ENCODE results near the gene TFF1. TPM values are rescaled to one million over a fixed set of nuclear protein-coding genes. Genes with fewer than 3 reads are reported as not detected.

TFF1 gene
- total RNA-seq, 2 donors from 2014 or later: not detected

DNA sequence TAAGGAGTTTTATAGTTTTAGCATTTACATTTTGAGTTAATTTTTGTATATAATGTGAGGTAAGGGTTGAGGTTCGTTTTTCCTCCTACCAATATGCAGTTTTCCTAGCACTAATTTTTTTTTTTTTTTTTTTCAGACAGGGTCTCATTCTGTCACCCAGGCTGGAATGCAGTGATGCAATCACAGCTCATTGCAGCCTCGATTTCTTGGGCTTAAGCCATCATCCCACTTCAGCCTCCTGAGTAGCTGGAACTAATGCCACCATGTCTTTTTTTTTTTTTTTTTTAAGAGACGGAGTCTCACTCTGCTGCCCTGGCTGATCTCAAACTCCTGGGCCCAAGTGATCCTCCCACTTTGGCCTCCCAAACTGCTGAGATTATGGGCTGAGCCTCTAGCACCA, 34.8 kb upstream of the TFF1 start:
- intact Hi-C loops (cut with DNase I): no loop called here
- DNase-seq: no peak
- ATAC-seq: no peak

DNA sequence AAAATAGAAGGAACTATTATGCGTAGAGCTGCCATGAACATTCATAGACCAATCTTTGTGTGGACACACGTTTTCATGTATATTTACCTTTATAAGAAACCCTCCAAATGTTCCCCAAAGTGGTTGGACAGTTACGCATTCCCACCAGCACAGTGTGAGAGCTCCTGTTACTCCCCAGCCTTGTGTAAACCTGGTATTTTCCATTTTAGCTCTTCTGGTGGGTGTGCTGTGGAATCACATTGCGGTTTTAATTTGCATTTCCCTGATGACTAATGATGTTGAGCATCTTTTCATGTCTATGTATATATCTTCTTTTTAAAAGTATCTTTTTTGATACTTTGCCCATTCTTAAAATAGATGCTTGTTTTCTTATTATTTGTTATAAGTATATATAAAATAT, 34.2 kb upstream of the TFF1 start:
- DNase-seq: no peak
- no peak for ATAC-seq
- intact Hi-C loops (cut with DNase I): no loop called here

DNA sequence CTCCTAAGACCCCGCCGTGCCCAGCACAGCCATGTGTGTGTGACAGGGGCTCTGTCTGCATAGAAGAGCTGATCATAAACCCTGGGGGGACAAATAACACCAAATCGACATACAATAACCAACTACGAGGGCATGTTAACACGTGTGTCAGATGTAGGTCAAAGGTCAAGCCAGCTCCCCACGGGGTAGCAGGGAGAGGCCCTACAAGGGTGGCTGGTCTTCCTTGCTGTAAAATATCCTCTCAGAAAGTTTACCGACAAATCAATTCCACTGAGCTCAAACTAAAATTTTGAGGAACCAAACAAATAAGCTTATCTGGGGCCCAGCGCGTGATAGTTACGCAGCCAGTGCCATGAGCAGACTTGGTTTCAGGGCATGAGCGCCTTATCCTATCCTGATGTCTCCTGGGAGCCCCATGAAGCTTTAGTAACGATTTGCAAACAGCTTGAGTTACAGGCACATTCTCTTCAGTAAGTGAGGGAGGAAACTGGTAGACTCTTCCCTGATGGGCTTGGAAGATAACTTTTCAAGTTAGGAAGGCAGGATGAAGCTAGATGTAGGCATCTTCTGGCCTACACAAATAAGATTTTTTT, 32.2 kb upstream of the TFF1 start:
- DNase-seq (no peak), ATAC-seq (no peak)
- intact Hi-C loops (cut with DNase I): no loop called here

DNA sequence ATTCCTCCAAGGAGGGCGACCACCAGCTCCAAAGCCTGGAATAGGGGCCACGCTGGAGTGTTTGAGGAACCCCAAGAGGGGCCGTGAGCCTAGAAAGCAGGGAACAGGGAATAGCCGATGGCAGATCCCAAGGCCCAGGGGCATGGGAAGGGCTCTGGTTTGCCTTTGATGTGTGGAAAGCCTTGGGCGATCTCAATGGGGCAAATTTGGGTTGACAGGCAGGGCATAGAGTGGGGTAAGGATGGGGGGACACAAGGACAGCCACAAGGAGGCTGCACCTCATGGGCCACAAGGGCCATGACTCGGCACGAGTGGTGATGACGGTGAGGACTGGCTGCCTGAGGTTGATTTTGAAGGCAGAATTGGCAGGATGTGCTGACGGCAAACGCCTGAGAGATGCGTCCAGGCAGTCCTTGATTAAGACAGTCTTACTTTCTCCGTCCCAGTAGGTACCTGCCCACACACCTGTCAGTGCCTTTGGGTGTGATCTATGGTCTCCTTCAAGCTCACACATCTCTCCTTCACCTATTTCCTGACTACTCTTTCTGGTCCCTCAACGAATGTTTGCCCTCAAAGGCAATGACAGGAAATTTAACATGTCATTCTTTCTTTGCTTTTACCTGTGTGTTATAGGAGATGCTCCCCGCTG, 31.5 kb upstream of the TFF1 start:
- ATAC-seq (no peak), DNase-seq (no peak)
- intact Hi-C loops (cut with DNase I): no loop called here

DNA sequence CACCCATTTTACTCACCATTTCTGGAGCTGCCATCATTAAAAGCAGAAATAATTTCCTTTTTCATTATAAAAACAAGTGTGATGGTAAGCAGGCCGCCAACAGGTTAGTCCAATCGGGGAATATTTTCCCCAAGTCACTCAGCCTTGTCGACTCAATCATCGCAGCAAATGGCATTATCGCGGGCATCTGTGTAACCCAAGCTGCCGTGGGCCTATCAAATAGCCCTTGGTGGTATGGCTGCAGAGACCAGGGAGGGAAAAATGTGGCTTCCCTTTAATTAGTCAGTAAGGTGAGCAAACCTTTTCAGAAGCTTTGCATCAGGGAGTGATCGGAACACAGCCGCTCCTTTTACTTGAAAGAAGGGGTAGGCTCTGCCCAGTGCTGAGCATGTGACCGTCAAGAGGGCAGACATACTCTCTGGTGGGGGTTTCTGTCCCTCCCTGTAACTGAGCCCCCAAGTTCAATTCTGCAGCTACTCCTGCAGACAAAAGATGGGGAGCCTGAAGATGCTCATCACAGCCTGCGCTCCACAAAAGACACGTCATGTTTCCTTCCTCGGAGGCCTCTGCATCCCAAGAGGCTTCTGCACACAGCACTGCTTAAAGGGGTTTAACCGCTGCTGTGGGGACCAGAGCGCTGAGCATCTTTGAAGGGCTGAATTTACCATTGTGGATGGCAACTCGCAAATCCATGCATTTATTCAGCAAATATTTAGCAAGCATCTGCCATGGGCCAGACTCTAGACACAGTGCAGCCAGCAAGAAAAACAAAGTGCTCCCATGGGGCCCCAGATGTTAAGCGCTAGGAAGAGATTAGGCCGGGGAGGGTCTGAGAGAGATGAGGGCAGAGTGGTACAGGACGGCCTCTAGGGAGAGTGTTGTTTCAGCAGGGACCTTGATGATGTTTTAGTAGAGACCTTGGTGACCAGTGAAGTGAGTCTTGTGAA, 30.7 kb upstream of the TFF1 start:
- DNase-seq: no peak
- ATAC-seq: no peak
- intact Hi-C loops (cut with DNase I): no loop called here

DNA sequence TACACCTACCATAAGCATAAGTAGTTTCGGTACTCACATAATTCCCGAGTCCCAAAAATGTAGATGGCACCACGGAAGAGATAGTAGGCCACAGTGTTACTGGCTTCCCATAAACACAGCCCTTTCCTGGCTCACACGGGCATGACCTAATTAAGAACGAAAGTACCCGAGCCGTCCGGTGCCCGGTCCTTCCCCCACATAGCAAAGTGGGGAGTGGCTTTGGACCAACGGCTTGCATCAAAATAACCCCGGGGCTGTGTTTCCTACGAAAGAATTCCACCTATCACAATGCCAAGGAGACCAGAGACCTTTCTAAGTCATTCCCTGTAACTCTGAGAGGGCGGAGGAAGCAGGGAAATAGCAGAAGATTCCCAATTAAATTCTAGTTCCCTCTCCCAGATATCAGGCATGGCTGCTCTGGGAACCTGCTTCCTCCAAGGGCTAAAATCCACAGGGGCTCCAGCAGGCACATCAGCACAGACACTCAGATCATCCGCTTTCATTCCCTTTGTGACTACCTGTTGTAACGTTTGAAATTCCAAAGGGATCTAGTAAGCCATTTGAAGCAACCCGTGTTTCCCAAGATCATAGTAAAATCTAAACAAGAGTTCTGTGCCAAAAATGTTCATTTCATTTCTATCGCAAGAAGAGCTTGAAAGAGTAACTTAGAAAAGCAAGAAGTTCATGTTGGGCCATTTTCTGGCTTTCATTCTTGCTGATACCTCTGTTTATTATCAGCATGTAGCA, 29.7 kb upstream of the TFF1 start, which contains the start of gene TMPRSS3:
Gene TMPRSS3, minus strand, starts transcription at position 148 of the 747 bp plus-strand sequence. CDS start 635 bp downstream, outside the sequence.
- ATAC-seq (peak in 1 of 2 donors; percentile 34), DNase-seq (no peak)
- intact Hi-C loops (cut with DNase I): no loop called here

DNA sequence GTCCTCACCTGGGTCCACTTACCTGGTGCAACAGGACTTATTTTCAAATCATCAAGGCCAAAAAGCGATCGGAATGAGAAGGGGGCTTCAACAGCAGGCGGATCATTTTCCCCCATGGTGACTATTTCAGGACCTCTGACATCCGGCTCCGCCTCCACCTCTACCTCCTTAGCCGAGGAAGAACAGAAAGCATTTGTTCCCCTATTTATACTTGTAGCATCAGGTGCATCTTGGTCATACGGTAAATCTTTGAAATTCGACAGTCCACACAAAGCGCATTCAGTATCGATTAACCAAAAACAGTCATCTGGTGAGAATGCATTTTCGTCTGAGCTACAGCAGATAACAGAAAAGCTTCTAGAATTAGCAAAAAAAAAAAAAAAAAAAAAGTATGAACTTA, 29.0 kb upstream of the TFF1 start:
- DNase-seq (no peak), ATAC-seq (no peak)
- intact Hi-C loops (cut with DNase I): no loop called here

DNA sequence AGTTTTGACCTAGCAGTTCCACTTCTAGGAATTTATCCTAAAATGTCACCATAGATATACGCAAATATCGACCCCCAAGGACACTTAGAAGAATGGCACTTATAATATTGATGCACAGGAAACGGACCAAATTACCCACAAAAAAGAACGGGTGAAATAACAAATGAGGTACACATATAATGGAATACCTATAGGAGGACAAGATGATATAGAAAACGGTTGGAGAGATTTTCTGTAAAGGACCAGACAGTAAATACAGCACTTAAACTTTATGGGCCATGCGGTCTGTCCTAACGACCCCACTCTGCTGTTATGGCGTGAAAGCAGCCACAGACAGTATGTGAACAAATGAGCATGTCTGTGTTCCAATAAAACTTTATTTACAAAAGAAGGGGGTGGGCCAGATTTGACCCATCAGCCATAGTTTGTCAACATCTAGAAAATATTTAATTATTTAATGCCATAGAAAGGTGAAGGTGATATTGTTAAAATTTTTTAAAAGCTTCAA, 27.2 kb upstream of the TFF1 start:
- intact Hi-C loops (cut with DNase I): no loop called here
- ATAC-seq (no peak), DNase-seq (no peak)

DNA sequence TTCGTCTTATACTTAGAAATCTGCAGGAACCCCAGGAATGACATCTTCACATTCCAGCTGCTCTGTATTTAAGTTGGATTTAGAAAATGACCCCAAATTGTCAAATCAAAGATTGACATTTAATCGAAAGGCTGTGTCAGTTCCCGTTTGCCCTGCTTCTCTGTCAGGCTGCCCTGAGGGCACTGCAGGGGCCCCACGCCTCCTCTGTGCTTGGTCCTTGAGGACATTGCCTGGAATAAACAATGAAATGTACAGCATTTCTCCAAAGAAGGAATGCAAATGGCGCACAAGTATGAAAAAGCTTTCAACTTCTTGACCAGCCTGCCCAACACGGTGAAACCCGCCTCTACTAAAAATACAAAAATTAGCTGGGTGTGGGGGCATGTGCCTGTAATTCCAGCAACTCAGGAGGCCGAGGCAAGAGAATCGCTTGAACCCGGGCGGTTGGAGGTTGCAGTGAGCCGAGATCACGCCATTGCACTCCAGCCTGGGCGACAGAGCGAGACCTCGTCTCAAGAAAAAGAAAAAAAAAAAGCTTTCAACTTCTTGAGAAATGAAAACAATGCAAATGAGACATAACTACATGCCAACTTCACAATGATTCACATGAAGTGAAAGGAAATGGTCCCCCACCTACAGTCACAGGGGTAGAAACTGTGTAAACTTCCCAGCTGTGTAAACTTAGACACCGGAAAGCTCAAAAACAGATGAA, 26.6 kb upstream of the TFF1 start:
- DNase-seq: no peak
- ATAC-seq: no peak
- intact Hi-C loops (cut with DNase I): no loop called here

DNA sequence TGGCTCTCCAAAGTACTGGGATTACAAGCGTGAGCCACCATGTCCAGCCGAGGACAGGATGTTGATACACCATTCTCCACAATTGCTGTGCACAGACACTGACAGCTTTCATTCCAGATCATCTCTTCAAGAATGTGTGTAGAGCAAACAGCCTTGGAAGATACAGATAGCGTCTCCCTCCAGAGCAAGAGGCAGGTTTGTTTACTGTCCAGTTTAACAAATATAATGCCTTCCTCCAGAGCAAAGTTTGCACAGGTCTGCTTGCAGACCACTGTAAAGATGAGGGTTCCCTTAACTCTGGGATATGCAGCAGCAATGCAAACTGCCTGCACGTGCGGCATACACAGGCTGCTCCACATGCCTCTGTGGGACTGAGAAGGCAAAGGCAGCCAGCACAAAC, 25.0 kb upstream of the TFF1 start:
- intact Hi-C loops (cut with DNase I): no loop called here

DNA sequence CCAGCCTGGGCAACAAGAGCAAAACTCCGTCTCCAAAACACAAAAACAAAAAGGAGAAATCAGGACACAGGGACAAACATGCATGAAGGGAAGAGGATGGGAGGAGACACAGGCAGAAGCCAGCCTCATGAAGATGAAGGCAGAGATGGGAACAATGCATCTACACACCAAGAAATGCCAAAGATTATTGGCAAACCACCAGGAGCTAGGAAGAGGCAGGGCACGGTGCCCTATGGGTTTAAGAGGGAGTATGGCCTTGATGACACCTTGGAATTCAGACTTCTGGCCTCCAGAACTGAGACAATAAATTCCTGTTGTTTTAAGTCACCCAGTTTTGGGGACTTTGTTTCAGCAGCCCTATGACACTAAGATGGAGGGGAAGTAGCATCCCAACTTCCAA, 24.4 kb upstream of the TFF1 start:
- intact Hi-C loops (cut with DNase I): no loop called here
- no peak for ATAC-seq
- DNase-seq: no peak

More for the DNA sequence above, 25.0 kb upstream of the TFF1 start:
- DNase-seq (no peak), ATAC-seq (no peak)

DNA sequence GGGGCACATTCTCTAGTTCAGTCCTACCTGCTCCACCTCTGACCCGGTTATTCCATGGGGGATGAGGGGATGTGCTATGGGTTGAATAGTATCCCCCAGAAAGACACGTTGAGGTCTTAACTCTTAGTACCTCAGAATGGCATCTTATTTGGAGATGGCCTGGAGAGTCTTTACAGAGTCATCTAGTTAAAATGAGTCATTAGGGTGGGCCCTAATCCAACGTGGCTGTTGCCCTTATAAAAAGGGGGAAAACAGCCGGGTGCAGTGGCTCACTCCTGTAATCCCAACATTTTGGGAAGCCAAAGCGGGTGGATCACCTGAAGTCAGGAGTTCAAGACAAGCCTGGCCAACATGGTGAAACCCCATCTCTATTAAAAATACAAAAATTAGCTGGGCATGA, 23.9 kb upstream of the TFF1 start:
- ATAC-seq (no peak), DNase-seq (no peak)
- intact Hi-C loops (cut with DNase I): no loop called here

DNA sequence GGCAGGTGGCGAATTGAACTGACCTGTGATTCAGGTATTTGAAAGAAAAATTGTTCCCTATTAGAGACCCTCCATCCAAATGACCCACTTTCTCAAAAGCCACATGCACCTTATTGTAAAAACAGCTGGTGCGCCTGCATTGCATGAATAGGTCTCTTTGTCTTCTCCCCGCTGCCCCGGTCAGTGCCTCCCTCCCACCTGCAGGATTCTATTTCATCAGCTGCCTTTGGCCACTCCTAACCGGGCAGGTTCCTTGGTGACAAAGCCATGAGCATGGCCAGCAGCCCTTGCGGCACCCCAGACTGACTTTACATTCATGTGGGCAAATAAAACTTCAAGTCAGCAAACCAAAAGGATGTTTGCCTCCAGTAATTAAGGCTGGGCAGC, 23.1 kb upstream of the TFF1 start:
- ATAC-seq: no peak
- intact Hi-C loops (cut with DNase I): no loop called here
- no peak for DNase-seq

DNA sequence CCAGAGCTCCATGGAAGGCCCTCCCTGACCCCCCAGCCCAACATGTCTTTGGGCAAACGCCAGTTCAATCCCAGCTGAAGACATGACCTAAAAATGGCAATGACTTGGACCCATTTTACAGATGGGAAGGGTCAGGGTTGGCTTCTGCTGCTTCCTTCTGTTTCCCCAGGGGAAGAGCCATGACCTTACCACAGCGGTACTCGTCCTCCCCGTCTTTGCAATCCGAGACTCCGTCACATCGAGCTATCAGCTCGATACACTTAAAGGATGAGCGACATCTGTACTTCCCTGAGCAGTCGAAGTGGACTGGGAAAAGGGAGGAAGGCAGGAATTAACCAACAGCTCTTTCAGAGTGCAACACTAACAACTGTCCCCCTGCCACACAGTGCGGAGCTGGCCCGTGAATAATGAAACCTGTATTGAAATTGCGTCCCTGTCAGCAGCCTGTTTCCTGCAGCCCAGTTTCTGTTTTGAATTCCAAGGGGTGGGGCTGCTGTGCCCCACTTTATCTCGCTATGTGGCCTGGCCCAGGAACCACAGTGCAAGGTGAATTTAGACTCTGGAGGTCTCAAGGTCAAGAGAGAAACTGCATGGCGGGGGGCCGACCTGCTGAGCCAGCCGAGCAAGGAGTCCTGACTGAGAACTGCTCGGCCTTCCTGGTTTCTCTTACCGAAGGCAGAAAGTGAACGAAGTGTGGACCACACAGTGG, 22.6 kb upstream of the TFF1 start:
- intact Hi-C loops (cut with DNase I): no loop called here

DNA sequence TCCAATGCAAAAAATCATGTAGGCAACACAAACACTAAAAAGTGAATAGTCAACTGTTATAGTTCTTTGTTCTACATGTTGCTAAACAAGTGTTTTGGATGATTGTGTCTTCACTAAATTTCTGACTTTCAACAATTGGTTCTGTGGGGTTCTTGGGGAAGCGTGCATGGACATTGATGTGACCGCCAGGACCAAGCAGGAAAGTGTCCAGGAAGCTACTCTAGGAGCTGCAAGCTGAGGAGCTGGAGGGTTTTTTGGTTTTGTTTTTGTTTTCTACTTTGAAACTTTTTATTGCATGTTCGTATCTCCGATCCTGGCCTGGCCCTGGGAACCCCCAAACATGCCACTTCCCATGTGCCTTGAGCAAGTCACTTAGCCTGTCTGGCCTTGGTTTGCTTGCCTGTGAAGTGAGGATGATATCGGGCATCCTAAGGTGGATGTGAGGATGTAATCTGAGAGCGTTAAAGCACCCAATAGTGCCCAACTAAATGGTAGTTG, 21.6 kb upstream of the TFF1 start:
- intact Hi-C loops (cut with DNase I): no loop called here
- DNase-seq (no peak), ATAC-seq (no peak)

More for the DNA sequence above, 22.6 kb upstream of the TFF1 start:
- ATAC-seq (no peak), DNase-seq (no peak)

DNA sequence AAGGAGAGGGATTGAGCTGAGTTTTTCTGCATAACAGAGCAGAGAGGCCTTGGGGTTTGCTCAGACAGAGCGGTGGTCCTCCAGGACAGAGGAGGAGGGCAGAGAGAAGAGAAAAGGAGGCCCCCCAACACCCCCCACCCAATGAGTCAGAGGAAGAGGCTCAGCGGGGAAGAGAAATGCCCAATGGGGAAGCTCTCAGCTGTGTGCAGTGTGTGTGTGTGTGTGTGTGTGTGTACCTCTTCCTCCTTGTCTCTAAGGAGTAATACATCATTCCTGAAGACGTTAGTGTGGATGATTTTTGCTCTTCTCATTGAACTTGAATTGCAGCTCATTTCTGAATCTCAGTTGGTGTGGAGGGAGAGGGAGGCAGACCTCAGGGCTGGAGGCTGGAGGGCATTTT, 20.8 kb upstream of the TFF1 start:
- intact Hi-C loops (cut with DNase I): no loop called here
- DNase-seq: no peak
- ATAC-seq: no peak

DNA sequence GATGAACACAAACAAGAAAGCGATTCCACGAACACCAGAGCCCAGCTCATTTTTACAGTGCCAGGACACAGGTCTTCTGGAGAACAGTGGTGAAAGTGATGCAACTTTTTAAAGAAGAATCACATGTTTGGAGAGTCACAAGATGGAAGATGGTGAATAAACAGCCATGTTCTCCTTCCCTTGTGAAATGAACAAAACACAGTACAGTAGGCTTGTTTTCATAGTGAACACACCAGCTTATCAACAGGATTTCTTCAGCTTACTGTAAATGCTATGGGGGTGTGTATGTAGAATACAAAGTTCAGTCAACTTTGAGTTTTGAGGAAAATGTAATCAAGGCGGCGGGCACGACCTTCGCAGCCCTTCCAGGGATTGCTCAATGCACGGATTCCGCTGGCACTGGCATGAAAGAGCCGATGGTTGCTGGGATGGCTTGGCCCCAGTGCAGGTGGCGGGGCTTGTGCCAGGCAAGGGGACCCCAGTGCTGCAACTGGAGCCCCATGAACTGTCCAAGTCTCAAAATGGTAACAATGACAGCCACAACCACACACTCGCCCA, 19.8 kb upstream of the TFF1 start:
- DNase-seq (no peak), ATAC-seq (no peak)
- intact Hi-C loops (cut with DNase I): no loop called here

DNA sequence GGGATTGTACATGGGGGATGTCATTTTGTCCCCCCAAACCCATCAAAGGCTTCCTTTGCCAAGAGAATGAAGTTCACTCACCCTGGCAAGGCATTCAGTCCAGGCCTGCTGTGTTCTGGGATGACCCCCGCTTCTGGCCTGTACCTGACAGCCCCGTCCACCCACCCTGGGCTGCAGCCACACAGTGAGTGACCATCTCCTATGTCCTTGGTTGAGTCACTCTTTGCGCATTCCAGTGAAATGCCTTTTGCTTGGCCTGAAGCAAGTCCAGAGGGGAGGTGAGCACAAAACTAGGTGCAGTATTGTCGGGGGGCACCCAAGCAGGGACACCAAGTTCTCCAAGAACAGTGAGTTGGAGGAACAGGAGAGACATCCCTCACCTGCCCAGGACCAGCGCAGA, 19.3 kb upstream of the TFF1 start:
- DNase-seq: no peak
- intact Hi-C loops (cut with DNase I): no loop called here
- ATAC-seq: no peak
